HepG2 (cell line): ENCODE results near the gene IQCH. TPM values are rescaled to one million over a fixed set of nuclear protein-coding genes. Genes with fewer than 3 reads are reported as not detected.

ENCODE experiments used
- ATF1 ChIP-seq: IDR thresholded peaks from 2 replicates; pipeline ENCODE4 v1.6.1; 2016; ENCODE audit warnings: mild to moderate bottlenecking, control low read depth
- GATA4 ChIP-seq: sonication (generic); IDR thresholded peaks from 2 replicates; pipeline ENCODE4 v1.6.1; 2016; ENCODE audit warnings: antibody characterized with exemption, low read depth, borderline replicate concordance
- GATAD2A ChIP-seq: IDR thresholded peaks from 2 replicates; pipeline ENCODE4 v1.6.1; 2016
- GTF2F1 ChIP-seq: fragments of 150-350 bp; IDR thresholded peaks from 2 replicates; pipeline ENCODE4 v1.6.1; 2014; ENCODE audit warnings: low read length
- IRX3 ChIP-seq: sonication (generic); formaldehyde crosslinking; IDR thresholded peaks from 2 replicates; pipeline ENCODE4 v1.8.1; 2023; ENCODE audit warnings: mild to moderate bottlenecking, low read depth, missing genetic modification reagents, borderline replicate concordance
- JUN ChIP-seq: sonication (generic); formaldehyde crosslinking; IDR thresholded peaks from 2 replicates; pipeline ENCODE4 v1.4.0; 2020; ENCODE audit warnings: mild to moderate bottlenecking, missing genetic modification reagents
- KMT2A ChIP-seq: sonication (generic); formaldehyde crosslinking; IDR thresholded peaks from 2 replicates; pipeline ENCODE4 v1.4.0; 2020; ENCODE audit warnings: missing genetic modification reagents
- MAFK ChIP-seq, 2 experiments: IDR thresholded peaks in 1 of 2; conservative IDR thresholded peaks in 1 of 2; 2 replicates each; pipeline ENCODE4 v1.6.1; 2011; ENCODE audit warnings: improper control_type of control experiment in 2 of 2, low read length in 2 of 2
- MZF1 ChIP-seq: sonication (generic); formaldehyde crosslinking; IDR thresholded peaks from 2 replicates; pipeline ENCODE4 v1.8.1; 2023; ENCODE audit warnings: mild to moderate bottlenecking, missing genetic modification reagents, borderline replicate concordance
- NFAT5 ChIP-seq: sonication (generic); formaldehyde crosslinking; IDR thresholded peaks from 2 replicates; pipeline ENCODE4 v1.4.0; 2020; ENCODE audit warnings: missing genetic modification reagents
- PCBP1 ChIP-seq: fragments of 200-400 bp; formaldehyde crosslinking; IDR thresholded peaks from 2 replicates; pipeline ENCODE4 v1.6.1; 2017; ENCODE audit warnings: mild to moderate bottlenecking, low read depth, low read length, borderline replicate concordance
- RFX3 ChIP-seq: IDR thresholded peaks from 2 replicates; pipeline ENCODE4 v1.6.1; 2016; ENCODE audit warnings: missing biosample characterization, missing genetic modification reagents
- SMAD1 ChIP-seq: sonication (generic); formaldehyde crosslinking; IDR thresholded peaks from 2 replicates; pipeline ENCODE4 v1.4.0; 2020; ENCODE audit warnings: missing genetic modification reagents, low read depth, mild to moderate bottlenecking, borderline replicate concordance
- SNAI1 ChIP-seq: sonication (generic); formaldehyde crosslinking; IDR thresholded peaks from 2 replicates; pipeline ENCODE4 v1.5.0; 2020; ENCODE audit warnings: mild to moderate bottlenecking, missing genetic modification reagents, borderline replicate concordance
- SSRP1 ChIP-seq: IDR thresholded peaks from 2 replicates; pipeline ENCODE4 v1.6.1; 2016; ENCODE audit warnings: control low read depth
- TP53 ChIP-seq: sonication (generic); formaldehyde crosslinking; conservative IDR thresholded peaks from 2 replicates; pipeline ENCODE4 v1.4.0; 2020; ENCODE audit warnings: missing genetic modification reagents
- ZNF274 ChIP-seq: sonication (generic); formaldehyde crosslinking; IDR thresholded peaks from 2 replicates; pipeline ENCODE4 v1.5.1; 2020; ENCODE audit warnings: mild to moderate bottlenecking, missing genetic modification reagents
- ZNF331 ChIP-seq: sonication (generic); formaldehyde crosslinking; IDR thresholded peaks from 2 replicates; pipeline ENCODE4 v1.4.0; 2020; ENCODE audit warnings: missing genetic modification reagents
- ZNF556 ChIP-seq: sonication (generic); formaldehyde crosslinking; IDR thresholded peaks from 2 replicates; pipeline ENCODE4 v1.4.0; 2020; ENCODE audit warnings: mild to moderate bottlenecking, missing genetic modification reagents, borderline replicate concordance
- ZNF572 ChIP-seq: sonication (generic); formaldehyde crosslinking; IDR thresholded peaks from 2 replicates; pipeline ENCODE4 v1.5.1; 2020; ENCODE audit warnings: mild to moderate bottlenecking, missing genetic modification reagents
- ZNF589 ChIP-seq: sonication (generic); formaldehyde crosslinking; conservative IDR thresholded peaks from 2 replicates; pipeline ENCODE4 v1.8.0; 2022; ENCODE audit warnings: mild to moderate bottlenecking, moderate library complexity, missing genetic modification reagents
- ZUFSP ChIP-seq: sonication (generic); formaldehyde crosslinking; IDR thresholded peaks from 2 replicates; pipeline ENCODE4 v1.9.0; 2021; ENCODE audit warnings: missing genetic modification reagents, mild to moderate bottlenecking, borderline replicate concordance
- polyA plus RNA-seq, 8 experiments: library from polyadenylated mRNA; depleted of rRNA in 3 of 8; stranded (reverse) in 7 of 8; unstranded in 1 of 8; fragments of >200 nt; fragmentation: Illumina TruSeq in 4 of 8; extraction: Trizol in 4 of 8; gene quantifications; 2 replicates each; pipeline versions ENCODE4 v1.2.1 to v1.2.3, GENCODE V29; 2011 to 2016; ENCODE audit warnings: low read depth in 4 of 8, missing spikeins in 1 of 8, mixed read lengths in 1 of 8; ENCODE audit not compliant: insufficient read depth in 1 of 8
- total RNA-seq, 5 experiments: library from RNA; depleted of rRNA; stranded (reverse); fragments of >200 nt; fragmentation: Illumina TruSeq; extraction: Trizol; gene quantifications; 2 replicates each; pipeline ENCODE4 v1.2.3, GENCODE V29; 2016; ENCODE audit warnings: low read depth in 1 of 5

The IQCH gene
- total and polyA plus RNA-seq, 2 of the 13 experiments (the other 11 are each of a cell fraction or from before 2014, with no cell fraction given) = 0.16 to 0.55 TPM

GRCh38 chr15:67542420-67543347 is 288.1 kb downstream of the IQCH start, which contains the start of gene MAP2K5 (continued):
- TF ChIP-seq NFAT5 (CRISPR knock-in tag) (no peak), KMT2A (CRISPR knock-in tag) (peak; percentile 45; the same call in 1 of the 2 replicates), MAFK (conservative IDR thresholded peaks at IDR 0.05 in 1 of 2, IDR thresholded peaks at IDR 0.05 in 1 of 2; ENCODE audit: low read length in 2 of 2) (no peak), IRX3 (CRISPR knock-in tag) (peak; percentile 9; the same call in 1 of the 2 replicates), RFX3 (no peak), ATF1 (CRISPR knock-in tag) (no peak), ZNF572 (no peak), GTF2F1 (no peak), TP53 (no peak), SMAD1 (CRISPR knock-in tag) (0 out of 2 replicates have a peak, but pooled peaks have one; percentile 40), SNAI1 (CRISPR knock-in tag) (no peak), SSRP1 (CRISPR knock-in tag) (no peak), GATA4 (no peak; the same call in 1 of the 2 replicates), ZUFSP (CRISPR knock-in tag) (no peak), PCBP1 (peak; percentile 91; the same call in 1 of the 2 replicates), MZF1 (CRISPR knock-in tag) (no peak), GATAD2A (CRISPR knock-in tag) (0 out of 2 replicates have a peak, but pooled peaks have one; percentile 7), JUN (CRISPR knock-in tag) (no peak), ZNF331 (CRISPR knock-in tag) (peak; percentile 30; the same call in 1 of the 2 replicates), ZNF589 (CRISPR knock-in tag) (no peak), ZNF274 (CRISPR knock-in tag) (no peak), ZNF556 (0 out of 2 replicates have a peak, but pooled peaks have one; percentile 23)
